Vagina (tissue), 2 donors: Measurements from ENCODE around the gene ITFG1.

Source experiments
- CTCF ChIP-seq, 3 experiments: fragments of 450-650 bp in 2 of 3; fragments of 200-600 bp in 1 of 3; sonication (generic) in 1 of 3; IDR thresholded peaks; one replicate each; pipeline ENCODE4 v1.5.1; 2017 to 2019; ENCODE audit warnings: antibody characterized with exemption in 3 of 3, mild to moderate bottlenecking in 2 of 3, moderate library complexity in 2 of 3
- POLR2A ChIP-seq, 2 donors: fragments of 450-650 bp; IDR thresholded peaks; one replicate each; pipeline ENCODE4 v1.6.1; 2017; ENCODE audit warnings: antibody characterized with exemption in 2 of 2, mild to moderate bottlenecking in 2 of 2, moderate library complexity in 2 of 2
- POLR2AphosphoS5 ChIP-seq, 2 donors: sonication (generic); formaldehyde crosslinking; IDR thresholded peaks; one replicate each; pipeline ENCODE4 v1.9.0; 2017; ENCODE audit warnings: antibody characterized with exemption in 2 of 2, mild to moderate bottlenecking in 2 of 2, low read depth in 1 of 2; ENCODE audit not compliant: insufficient read depth in 1 of 2

- TF ChIP-seq POLR2A (IDR thresholded peaks at IDR 0.05) (no peak), CTCF (IDR thresholded peaks at IDR 0.05) (no peak), POLR2AphosphoS5 (IDR thresholded peaks at IDR 0.05; ENCODE audit: insufficient read depth in 1 of 2, low read depth in 1 of 2) (no peak)
Measured at GRCh38 chr16:47431960-47432359, 28.9 kb downstream of the ITFG1 start.
